MCF 10A (cell line): ENCODE measurements around the gene ZNF646. TPM values are rescaled to one million over a fixed set of nuclear protein-coding genes. Genes with fewer than 3 reads are reported as not detected.

Source experiments
- Bru-seq: library from RNA; stranded (reverse); fragments of 400-500 nt; gene quantifications from one replicate; lab custom pipeline; 2021; lab: Mats Ljungman, UMichigan
- BruChase-seq, 2 experiments: library from RNA; stranded (reverse); fragments of 400-500 nt; gene quantifications; one replicate each; lab custom pipeline; 2021; lab: Mats Ljungman, UMichigan
- BruUV-seq: library from RNA; stranded (reverse); fragments of 400-500 nt; replicated peaks from 2 replicates; lab custom pipeline; 2021; lab: Mats Ljungman, UMichigan
- CTCF ChIA-PET: fragments of 300-600 bp; sonication (Branson Sonifier 250); formaldehyde crosslinking; extraction: SDS; loops from one replicate; lab custom pipeline; 2021; ENCODE audit warnings: antibody characterized with exemption, inconsistent platforms; lab: Yijun Ruan, JAX
- POLR2A ChIA-PET: fragments of 300-600, 350-650 bp; sonication (Branson Sonifier 250); formaldehyde crosslinking; extraction: SDS; loops from one replicate; lab custom pipeline; 2020; ENCODE audit warnings: antibody characterized with exemption, inconsistent platforms; lab: Yijun Ruan, JAX
- DNase-seq: peaks from one replicate; pipeline ENCODE4 v3.0.0-alpha.2; 2018; ENCODE audit not compliant: unreplicated experiment
- H3K27ac Mint-ChIP-seq: one replicate; pipeline ENCODE4 v1.8.0; 2022; ENCODE audit warnings: mild to moderate bottlenecking, low read depth, mixed read lengths; ENCODE audit not compliant: unreplicated experiment
- H3K27me3 Mint-ChIP-seq: one replicate; pipeline ENCODE4 v1.8.0; 2022; ENCODE audit warnings: mixed read lengths; ENCODE audit not compliant: insufficient read depth, unreplicated experiment
- H3K36me3 Mint-ChIP-seq: one replicate; pipeline ENCODE4 v1.8.0; 2022; ENCODE audit warnings: mild to moderate bottlenecking, moderate library complexity, mixed read lengths; ENCODE audit not compliant: insufficient read depth, unreplicated experiment
- H3K4me1 Mint-ChIP-seq: one replicate; pipeline ENCODE4 v1.8.0; 2022; ENCODE audit warnings: mixed read lengths; ENCODE audit not compliant: insufficient read depth, unreplicated experiment
- H3K4me3 Mint-ChIP-seq: one replicate; pipeline ENCODE4 v1.8.0; 2022; ENCODE audit warnings: mild to moderate bottlenecking, moderate library complexity, mixed read lengths; ENCODE audit not compliant: unreplicated experiment
- H3K9me3 Mint-ChIP-seq: one replicate; pipeline ENCODE4 v1.8.0; 2022; ENCODE audit warnings: mixed read lengths; ENCODE audit not compliant: unreplicated experiment
- intact Hi-C: fragments of 100-400 bp; cut with micrococcal nuclease; formaldehyde crosslinking; loops from 2 replicates; pipeline ENCODE4 v1.14.1; 2022
- long read RNA-seq: library from polyadenylated mRNA; stranded (forward); transcript quantifications from one replicate; pipeline ENCODE4 v2.0.0, GENCODE V29; 2022
- total RNA-seq: library from RNA; stranded (reverse); gene quantifications from 2 replicates; pipeline ENCODE4 v1.2.3, GENCODE V29; 2022
- TF ChIP-seq, protein P1 (sequence below): fragments of 200-600 bp; IDR thresholded peaks from one replicate; pipeline ENCODE4 v1.8.0; 2022; ENCODE audit warnings: antibody characterized with exemption, mild to moderate bottlenecking; ENCODE audit not compliant: unreplicated experiment

The ZNF646 gene, protein sequence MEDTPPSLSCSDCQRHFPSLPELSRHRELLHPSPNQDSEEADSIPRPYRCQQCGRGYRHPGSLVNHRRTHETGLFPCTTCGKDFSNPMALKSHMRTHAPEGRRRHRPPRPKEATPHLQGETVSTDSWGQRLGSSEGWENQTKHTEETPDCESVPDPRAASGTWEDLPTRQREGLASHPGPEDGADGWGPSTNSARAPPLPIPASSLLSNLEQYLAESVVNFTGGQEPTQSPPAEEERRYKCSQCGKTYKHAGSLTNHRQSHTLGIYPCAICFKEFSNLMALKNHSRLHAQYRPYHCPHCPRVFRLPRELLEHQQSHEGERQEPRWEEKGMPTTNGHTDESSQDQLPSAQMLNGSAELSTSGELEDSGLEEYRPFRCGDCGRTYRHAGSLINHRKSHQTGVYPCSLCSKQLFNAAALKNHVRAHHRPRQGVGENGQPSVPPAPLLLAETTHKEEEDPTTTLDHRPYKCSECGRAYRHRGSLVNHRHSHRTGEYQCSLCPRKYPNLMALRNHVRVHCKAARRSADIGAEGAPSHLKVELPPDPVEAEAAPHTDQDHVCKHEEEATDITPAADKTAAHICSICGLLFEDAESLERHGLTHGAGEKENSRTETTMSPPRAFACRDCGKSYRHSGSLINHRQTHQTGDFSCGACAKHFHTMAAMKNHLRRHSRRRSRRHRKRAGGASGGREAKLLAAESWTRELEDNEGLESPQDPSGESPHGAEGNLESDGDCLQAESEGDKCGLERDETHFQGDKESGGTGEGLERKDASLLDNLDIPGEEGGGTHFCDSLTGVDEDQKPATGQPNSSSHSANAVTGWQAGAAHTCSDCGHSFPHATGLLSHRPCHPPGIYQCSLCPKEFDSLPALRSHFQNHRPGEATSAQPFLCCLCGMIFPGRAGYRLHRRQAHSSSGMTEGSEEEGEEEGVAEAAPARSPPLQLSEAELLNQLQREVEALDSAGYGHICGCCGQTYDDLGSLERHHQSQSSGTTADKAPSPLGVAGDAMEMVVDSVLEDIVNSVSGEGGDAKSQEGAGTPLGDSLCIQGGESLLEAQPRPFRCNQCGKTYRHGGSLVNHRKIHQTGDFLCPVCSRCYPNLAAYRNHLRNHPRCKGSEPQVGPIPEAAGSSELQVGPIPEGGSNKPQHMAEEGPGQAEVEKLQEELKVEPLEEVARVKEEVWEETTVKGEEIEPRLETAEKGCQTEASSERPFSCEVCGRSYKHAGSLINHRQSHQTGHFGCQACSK (N-terminal part only)
- total RNA-seq: 12.6 and 15.2 TPM in 2 replicates
- Bru-seq, nascent RNA: percentile 59 among the genes with signal in this experiment
- percentile 60 among the genes with signal in this experiment for BruChase-seq, experiment 1, labeled RNA remaining after a 6-hour chase
- percentile 71 among the genes with signal in this experiment for BruChase-seq, experiment 2, labeled RNA remaining after a 2-hour chase
- long read RNA-seq, full-length matches to known transcripts: 3 of 8 reads
- long read RNA-seq, partial matches to known transcripts: 5 of 8 reads
- long read RNA-seq, other reads (novel, unspliced or antisense): 0 of 8 reads

DNA sequence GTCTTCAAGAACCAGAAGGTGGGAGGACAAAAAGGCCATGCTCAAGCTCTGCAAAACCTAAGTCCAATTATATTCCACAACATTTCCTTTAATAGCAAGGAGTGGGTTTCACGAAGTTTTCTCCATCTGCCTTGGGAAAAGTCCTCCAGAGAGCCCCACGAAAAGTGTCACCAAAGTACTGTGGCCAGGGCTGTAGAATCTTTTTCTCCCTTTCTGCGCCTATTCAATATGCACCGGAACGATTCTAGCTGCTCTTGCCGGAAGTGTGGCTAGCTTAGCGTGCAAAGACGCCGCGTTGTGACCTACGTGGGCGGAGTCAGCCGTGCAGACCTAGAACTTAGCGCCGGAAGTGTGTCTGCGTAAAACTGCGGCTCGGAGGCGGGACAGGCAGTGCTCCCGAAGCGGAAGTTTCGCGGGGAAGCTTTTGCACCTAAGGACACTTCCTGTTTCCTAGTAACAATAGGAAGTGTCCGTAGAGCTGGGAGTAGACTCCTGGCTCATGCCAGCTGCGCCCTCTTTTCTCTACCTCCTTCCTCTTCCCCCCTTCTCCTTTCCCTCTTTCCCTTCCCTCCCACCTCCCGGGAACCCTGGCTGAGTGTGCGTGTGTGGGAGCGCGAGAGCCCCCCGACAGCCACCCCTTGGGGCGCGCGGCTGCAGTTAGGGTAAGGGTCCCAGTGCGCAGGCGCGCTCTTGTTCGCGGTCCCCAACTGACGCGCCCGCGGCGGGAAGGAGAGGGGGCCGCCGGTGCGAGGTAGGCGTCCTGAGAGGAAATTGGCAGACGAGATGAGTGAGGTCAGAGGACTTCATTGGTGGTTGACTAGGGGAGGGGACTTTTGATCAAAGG, at the start of gene ZNF646, which contains the start of gene ZNF668:
TSS of gene ZNF646 (plus strand) at position 453 of the 844 bp plus-strand sequence. CDS start 1,903 bp downstream, outside the sequence.
TSS of gene ZNF668 (minus strand) at position 271 of the 844 bp plus-strand sequence. CDS start 9,781 bp downstream, outside the sequence.
- intact Hi-C loops: loop anchor here (1.0 to 2.0 kb wide), 6 partner anchors 21 to 89 kb away; partner anchors contain the start of genes HSD3B7, STX4 and VKORC1
- no peaks in the 10 kb centered on the region for H3K27me3 Mint-ChIP-seq
- H3K27ac Mint-ChIP-seq: peak within 1 kb of the TSS; percentile 97
- no peaks in the 10 kb centered on the region for H3K9me3 Mint-ChIP-seq
- peak within 1 kb of the TSS; percentile 97 for H3K4me3 Mint-ChIP-seq
- peaks cover 24% of the 10 kb centered on the region for H3K4me1 Mint-ChIP-seq
- H3K36me3 Mint-ChIP-seq: peaks cover 24% of the 10 kb centered on the region
- TF ChIP-seq, protein P1, sequence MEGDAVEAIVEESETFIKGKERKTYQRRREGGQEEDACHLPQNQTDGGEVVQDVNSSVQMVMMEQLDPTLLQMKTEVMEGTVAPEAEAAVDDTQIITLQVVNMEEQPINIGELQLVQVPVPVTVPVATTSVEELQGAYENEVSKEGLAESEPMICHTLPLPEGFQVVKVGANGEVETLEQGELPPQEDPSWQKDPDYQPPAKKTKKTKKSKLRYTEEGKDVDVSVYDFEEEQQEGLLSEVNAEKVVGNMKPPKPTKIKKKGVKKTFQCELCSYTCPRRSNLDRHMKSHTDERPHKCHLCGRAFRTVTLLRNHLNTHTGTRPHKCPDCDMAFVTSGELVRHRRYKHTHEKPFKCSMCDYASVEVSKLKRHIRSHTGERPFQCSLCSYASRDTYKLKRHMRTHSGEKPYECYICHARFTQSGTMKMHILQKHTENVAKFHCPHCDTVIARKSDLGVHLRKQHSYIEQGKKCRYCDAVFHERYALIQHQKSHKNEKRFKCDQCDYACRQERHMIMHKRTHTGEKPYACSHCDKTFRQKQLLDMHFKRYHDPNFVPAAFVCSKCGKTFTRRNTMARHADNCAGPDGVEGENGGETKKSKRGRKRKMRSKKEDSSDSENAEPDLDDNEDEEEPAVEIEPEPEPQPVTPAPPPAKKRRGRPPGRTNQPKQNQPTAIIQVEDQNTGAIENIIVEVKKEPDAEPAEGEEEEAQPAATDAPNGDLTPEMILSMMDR: no peak
- no TSS peak for BruUV-seq
- peak; percentile 98 for DNase-seq
- POLR2A ChIA-PET: interaction anchor here (0.6 to 5.5 kb wide), 35 partner anchors 10 to 424 kb away, joined by 3 to 78 read pairs (median 6); partner anchors contain the start of genes ARMC5, FUS, HSD3B7 and KAT8
- CTCF ChIA-PET: interaction anchor here (0.8 to 2.0 kb wide), 4 partner anchors 68 to 311 kb away, joined by 3 to 8 read pairs (median 6); partner anchors contain the start of gene HSD3B7

DNA sequence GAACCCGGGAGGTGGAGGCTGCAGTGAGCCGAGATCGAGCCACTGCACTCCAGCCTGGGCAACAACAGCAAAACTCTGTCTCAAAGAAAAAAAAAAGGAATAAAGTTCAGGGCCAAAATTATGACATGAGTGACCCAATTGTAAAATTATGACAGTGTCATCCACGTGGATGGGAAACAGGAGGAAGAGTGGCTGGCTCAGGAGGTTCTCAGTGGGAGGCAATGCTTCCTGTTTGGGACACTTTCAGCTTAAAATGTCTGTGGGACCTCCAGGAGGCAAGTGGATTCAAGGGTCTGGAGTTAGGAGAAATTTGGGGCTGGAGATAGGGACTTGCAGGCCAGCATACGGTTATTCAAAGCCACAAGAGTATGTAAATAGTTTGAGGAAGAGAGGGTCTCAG, 48.9 kb upstream of the ZNF646 start:
- intact Hi-C loops: no loop called here
- Mint-ChIP-seq H3K4me1 (no peaks in the 10 kb centered on the region), H3K4me3 (no peak overlapping the region), H3K27me3 (no peaks in the 10 kb centered on the region), H3K36me3 (peaks cover 6% of the 10 kb centered on the region), H3K9me3 (no peaks in the 10 kb centered on the region), H3K27ac (no peak overlapping the region)
- BruUV-seq: no TSS peak
- TF ChIP-seq, protein P1: no peak
- DNase-seq: no peak
- CTCF ChIA-PET: interaction anchor here (1.2 kb wide), 1 partner anchor 40 kb away, joined by 8 read pairs; the partner anchor contains the start of gene HSD3B7
- POLR2A ChIA-PET: no interaction called here

DNA sequence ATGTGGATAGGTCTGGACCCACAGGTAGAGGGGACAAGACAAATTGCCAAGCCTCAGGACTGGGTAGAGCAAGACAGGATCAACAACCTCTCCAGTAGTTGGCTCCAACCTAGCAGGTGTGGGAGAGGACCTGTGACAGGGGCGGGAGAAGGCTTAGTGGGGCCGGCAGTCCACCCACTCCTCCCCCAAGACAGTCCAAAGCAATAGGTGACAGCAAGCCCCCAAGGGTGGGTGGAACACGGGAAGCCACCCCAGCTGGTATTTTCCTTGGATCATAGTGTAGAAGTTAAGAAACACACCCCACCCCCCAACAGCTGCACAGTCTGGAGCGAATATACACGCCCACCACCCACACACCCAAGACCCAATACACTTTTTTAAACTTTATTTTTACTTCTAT, 45.0 kb upstream of the ZNF646 start:
- POLR2A ChIA-PET: no interaction called here
- CTCF ChIA-PET: no interaction called here

More for the DNA sequence above, 45.0 kb upstream of the ZNF646 start:
- DNase-seq: no peak
- Mint-ChIP-seq H3K36me3 (peaks cover 17% of the 10 kb centered on the region), H3K4me3 (no peak overlapping the region), H3K27me3 (no peaks in the 10 kb centered on the region), H3K27ac (no peak overlapping the region), H3K4me1 (no peaks in the 10 kb centered on the region), H3K9me3 (no peaks in the 10 kb centered on the region)
- BruUV-seq: no TSS peak
- intact Hi-C loops: no loop called here
- TF ChIP-seq, protein P1: no peak
